Type B pancreatic cell (in vitro differentiated cells): ENCODE results near the gene PSMD12. TPM values are rescaled to one million over a fixed set of nuclear protein-coding genes. Genes with fewer than 3 reads are reported as not detected.

Source experiments
- DNase-seq: peaks from one replicate; pipeline ENCODE4 v3.0.0; 2021; ENCODE audit warnings: mixed read lengths; ENCODE audit not compliant: unreplicated experiment; ENCODE audit errors: extremely low spot score
- H3K27ac Mint-ChIP-seq: 2 replicates; pipeline ENCODE4 v1.8.0; 2021; ENCODE audit warnings: mild to moderate bottlenecking, mixed read lengths
- H3K27me3 Mint-ChIP-seq: 2 replicates; pipeline ENCODE4 v1.8.0; 2021; ENCODE audit warnings: mixed read lengths
- H3K36me3 Mint-ChIP-seq: 2 replicates; pipeline ENCODE4 v1.8.0; 2021; ENCODE audit warnings: mixed read lengths
- H3K4me1 Mint-ChIP-seq: one replicate; pipeline ENCODE4 v1.8.0; 2021; ENCODE audit warnings: mixed read lengths; ENCODE audit not compliant: unreplicated experiment
- H3K4me3 Mint-ChIP-seq: 2 replicates; pipeline ENCODE4 v1.8.0; 2021; ENCODE audit warnings: mild to moderate bottlenecking, mixed read lengths
- H3K9me3 Mint-ChIP-seq: 2 replicates; pipeline ENCODE4 v1.8.0; 2021; ENCODE audit warnings: mixed read lengths
- CTCF ChIP-seq: fragments of 200-600 bp; sonication (generic); conservative IDR thresholded peaks from 2 replicates; pipeline ENCODE4 v1.5.0; 2021; ENCODE audit warnings: antibody characterized with exemption, mild to moderate bottlenecking
- total RNA-seq: library from RNA; stranded (reverse); gene quantifications from 2 replicates; pipeline ENCODE4 v1.2.1, GENCODE V29; 2021; ENCODE audit warnings: low replicate concordance

Gene PSMD12
- total RNA-seq, 1 donor from 2014 or later, result 43.2 TPM

GRCh38 chr17:67360880-67361279, 5.5 kb downstream of the PSMD12 start:
- Mint-ChIP-seq H3K27me3 (no peaks in the 10 kb centered on the region), H3K27ac (no peak overlapping the region), H3K4me3 (no peak overlapping the region), H3K9me3 (no peaks in the 10 kb centered on the region), H3K36me3 (peaks cover 22% of the 10 kb centered on the region), H3K4me1 (peaks cover 22% of the 10 kb centered on the region)
- no peak for TF ChIP-seq CTCF
- no peak for DNase-seq

GRCh38 chr17:67359960-67360791, 6.2 kb downstream of the PSMD12 start:
- Mint-ChIP-seq H3K27ac (no peak overlapping the region), H3K9me3 (no peaks in the 10 kb centered on the region), H3K27me3 (no peaks in the 10 kb centered on the region), H3K4me1 (peaks cover 15% of the 10 kb centered on the region), H3K36me3 (peaks cover 29% of the 10 kb centered on the region), H3K4me3 (no peak overlapping the region)
- TF ChIP-seq CTCF, result peak; percentile 38
- no peak for DNase-seq

- DNase-seq, result no peak
- peaks cover 5% of the 10 kb centered on the region for H3K4me1 Mint-ChIP-seq
- H3K27ac Mint-ChIP-seq, result no peak overlapping the region
- TF ChIP-seq CTCF, result no peak
- no peaks in the 10 kb centered on the region for H3K9me3 Mint-ChIP-seq
- no peaks in the 10 kb centered on the region for H3K27me3 Mint-ChIP-seq
- H3K36me3 Mint-ChIP-seq, result peaks cover 34% of the 10 kb centered on the region
- no peak overlapping the region for H3K4me3 Mint-ChIP-seq
These were observed 7.8 kb downstream of the PSMD12 start for GRCh38 chr17:67358612-67359011.

GRCh38 chr17:67353929-67354574, 12.3 kb downstream of the PSMD12 start:
- H3K4me1 Mint-ChIP-seq, result no peaks in the 10 kb centered on the region
- no peak for DNase-seq
- TF ChIP-seq CTCF, result no peak
- peaks cover 34% of the 10 kb centered on the region for H3K36me3 Mint-ChIP-seq
- no peak overlapping the region for H3K27ac Mint-ChIP-seq
- no peaks in the 10 kb centered on the region for H3K9me3 Mint-ChIP-seq
- no peak overlapping the region for H3K4me3 Mint-ChIP-seq
- no peaks in the 10 kb centered on the region for H3K27me3 Mint-ChIP-seq

GRCh38 chr17:67353161-67353560, 13.2 kb downstream of the PSMD12 start:
- Mint-ChIP-seq H3K4me3 (no peak overlapping the region), H3K9me3 (no peaks in the 10 kb centered on the region), H3K36me3 (peaks cover 34% of the 10 kb centered on the region), H3K27ac (no peak overlapping the region), H3K27me3 (no peaks in the 10 kb centered on the region), H3K4me1 (no peaks in the 10 kb centered on the region)
- TF ChIP-seq CTCF, result no peak
- DNase-seq, result no peak
